ENCODE results near the gene IRF8.
"Not testable (repeated sequence)": the region's sequence is repeated elsewhere in the genome, so short reads cannot be mapped to it uniquely, and the experiment has no call there.

Gene IRF8

GRCh38 chr16:85867189-85867588 lies 31.8 kb upstream of the IRF8 start:
- DNase-seq (ENCODE audit: insufficient read length, low spot score) (no peak), FAIRE-seq (no peak)

- no peak for DNase-seq (ENCODE audit: insufficient read length, low spot score)
- no peak for FAIRE-seq
Measured at GRCh38 chr16:85868495-85868894, 30.5 kb upstream of the IRF8 start.

GRCh38 chr16:85869206-85869605 lies 29.8 kb upstream of the IRF8 start:
- DNase-seq (ENCODE audit: insufficient read length, low spot score): no peak
- no peak for FAIRE-seq

GRCh38 chr16:85869785-85870558 lies 29.0 kb upstream of the IRF8 start:
- FAIRE-seq (no peak), DNase-seq (ENCODE audit: insufficient read length, low spot score) (no peak)

- DNase-seq (ENCODE audit: insufficient read length, low spot score) (no peak), FAIRE-seq (no peak)
Measured at GRCh38 chr16:85871756-85872155, 27.2 kb upstream of the IRF8 start.

- no peak for FAIRE-seq
Measured at GRCh38 chr16:85872734-85873133, 26.2 kb upstream of the IRF8 start.

GRCh38 chr16:85873153-85873552 lies 25.8 kb upstream of the IRF8 start:
- DNase-seq (ENCODE audit: insufficient read length, low spot score) (no peak), FAIRE-seq (no peak)

More at GRCh38 chr16:85872734-85873133, 26.2 kb upstream of the IRF8 start:
- DNase-seq (ENCODE audit: insufficient read length, low spot score): no peak

GRCh38 chr16:85874031-85874430 lies 24.9 kb upstream of the IRF8 start:
- DNase-seq (ENCODE audit: insufficient read length, low spot score); FAIRE-seq: not testable (repeated sequence)

- no peak for DNase-seq (ENCODE audit: insufficient read length, low spot score)
- FAIRE-seq: no peak
Measured at GRCh38 chr16:85878407-85878806, 20.6 kb upstream of the IRF8 start.

- FAIRE-seq: peak; percentile 72
- peak; percentile 61 for DNase-seq (ENCODE audit: insufficient read length, low spot score)
Measured at GRCh38 chr16:85878875-85879274, 20.1 kb upstream of the IRF8 start.

- FAIRE-seq (no peak), DNase-seq (ENCODE audit: insufficient read length, low spot score) (no peak)
Measured at GRCh38 chr16:85879549-85879948, 19.4 kb upstream of the IRF8 start.

- no peak for DNase-seq (ENCODE audit: insufficient read length, low spot score)
Measured at GRCh38 chr16:85879975-85880831, 18.8 kb upstream of the IRF8 start.

GRCh38 chr16:85880861-85881260 lies 18.1 kb upstream of the IRF8 start:
- DNase-seq (ENCODE audit: insufficient read length, low spot score) (no peak), FAIRE-seq (no peak)

More at GRCh38 chr16:85879975-85880831, 18.8 kb upstream of the IRF8 start:
- FAIRE-seq: no peak

- FAIRE-seq: no peak
- DNase-seq (ENCODE audit: insufficient read length, low spot score): no peak
Measured at GRCh38 chr16:85881436-85881835, 17.5 kb upstream of the IRF8 start.

GRCh38 chr16:85882181-85882810 lies 16.7 kb upstream of the IRF8 start:
- DNase-seq (ENCODE audit: insufficient read length, low spot score) (no peak), FAIRE-seq (no peak)

- no peak for FAIRE-seq
Measured at GRCh38 chr16:85883813-85884212, 15.1 kb upstream of the IRF8 start.

GRCh38 chr16:85884808-85885463 lies 14.0 kb upstream of the IRF8 start:
- FAIRE-seq: no peak

More at GRCh38 chr16:85883813-85884212, 15.1 kb upstream of the IRF8 start:
- DNase-seq (ENCODE audit: insufficient read length, low spot score): no peak

GRCh38 chr16:85885537-85885936 lies 13.4 kb upstream of the IRF8 start:
- DNase-seq (ENCODE audit: insufficient read length, low spot score): no peak
- no peak for FAIRE-seq

More at GRCh38 chr16:85884808-85885463, 14.0 kb upstream of the IRF8 start:
- DNase-seq (ENCODE audit: insufficient read length, low spot score): no peak

- FAIRE-seq: peak; percentile 31
- DNase-seq (ENCODE audit: insufficient read length, low spot score): peak; percentile 73
Measured at GRCh38 chr16:85888405-85889331, 10.3 kb upstream of the IRF8 start.
